Measurements from ENCODE around the gene BCL6.

- TF ChIP-seq CTCF (conservative IDR thresholded peaks at IDR 0.05; ENCODE audit: low read depth in 2 of 2) (no peak), EZH2phosphoT487 (IDR thresholded peaks at IDR 0.05; ENCODE audit: unreplicated experiment) (no peak), POLR2AphosphoS5 (IDR thresholded peaks at IDR 0.05; ENCODE audit: low read depth) (no peak), EZH2 (IDR thresholded peaks at IDR 0.05; ENCODE audit: low read depth, unreplicated experiment) (no peak), ETS1 (IDR thresholded peaks at IDR 0.05) (no peak), REST (IDR thresholded peaks at IDR 0.05; ENCODE audit: unreplicated experiment) (no peak), JUNB (IDR thresholded peaks at IDR 0.05; ENCODE audit: unreplicated experiment) (no peak), CREB1 (CRISPR knock-in tag; IDR thresholded peaks at IDR 0.05; ENCODE audit: low read depth) (no peak), ZNF114 (CRISPR knock-in tag; IDR thresholded peaks at IDR 0.05) (no peak), STAT1 (IDR thresholded peaks at IDR 0.05; ENCODE audit: unreplicated experiment) (no peak)
Observed at GRCh38 chr3:187793618-187794017, 48.4 kb upstream of the BCL6 start.
